GM23248 (cell line): ENCODE data around the gene DDX27.

Experiments used
- EZH2 ChIP-seq: fragments of 200-600 bp; sonication (generic); IDR thresholded peaks from 2 replicates; pipeline ENCODE4 v1.6.1; 2018; ENCODE audit warnings: antibody characterized with exemption, mild to moderate bottlenecking; ENCODE audit not compliant: insufficient read depth, poor library complexity, severe bottlenecking
- EZH2phosphoT487 ChIP-seq: fragments of 200-600 bp; sonication (generic); IDR thresholded peaks from 2 replicates; pipeline ENCODE4 v1.6.1; 2018; ENCODE audit warnings: antibody characterized with exemption, moderate library complexity, mild to moderate bottlenecking, low read depth; ENCODE audit not compliant: insufficient read depth

- TF ChIP-seq EZH2 (no peak), EZH2phosphoT487 (no peak)
Measured at GRCh38 chr20:49262444-49262843, 43.2 kb downstream of the DDX27 start.
